GM12892 (cell line): ENCODE measurements around the gene KPNA3.

ENCODE experiments used
- POLR2A ChIP-seq: IDR thresholded peaks from 2 replicates; pipeline ENCODE4 v1.6.1; 2011; ENCODE audit warnings: low read depth, low read length, control low read depth
- POLR2AphosphoS5 ChIP-seq: IDR thresholded peaks from 2 replicates; pipeline ENCODE4 v1.6.1; 2011; ENCODE audit warnings: low read depth, low read length, control low read depth
- TAF1 ChIP-seq: IDR thresholded peaks from 2 replicates; pipeline ENCODE4 v1.6.1; 2011; ENCODE audit warnings: low read depth, mild to moderate bottlenecking, control low read depth, low read length, borderline replicate concordance

GRCh38 chr13:49831455-49831854, 39.0 kb upstream of the KPNA3 start:
- TF ChIP-seq POLR2AphosphoS5, result no peak
- TF ChIP-seq POLR2A, result no peak
- no peak for TF ChIP-seq TAF1
